HG03469 (cell line): ENCODE results near the gene FCN3.
"Not testable (repeated sequence)": the region's sequence is repeated elsewhere in the genome, so short reads cannot be mapped to it uniquely, and the experiment has no call there.

Experiments used
- ATAC-seq: cut with Tn5 transposase; IDR thresholded peaks from one replicate; pipeline ENCODE4 v1.9.1; 2021; ENCODE audit warnings: mild to moderate bottlenecking, moderate library complexity, moderate number of reproducible peaks; ENCODE audit not compliant: unreplicated experiment

FCN3 gene

GRCh38 chr1:27374362-27375086 lies at the start of gene FCN3:
FCN3 (minus strand) TSS chr1:27374824; CDS start chr1:27374818, 6 bp downstream.
- ATAC-seq = no peak

GRCh38 chr1:27423709-27424108 lies 49.1 kb upstream of the FCN3 start:
- ATAC-seq = no peak

- peak; percentile 60 for ATAC-seq
These were observed 43.9 kb upstream of the FCN3 start for GRCh38 chr1:27418326-27419185.

DNA sequence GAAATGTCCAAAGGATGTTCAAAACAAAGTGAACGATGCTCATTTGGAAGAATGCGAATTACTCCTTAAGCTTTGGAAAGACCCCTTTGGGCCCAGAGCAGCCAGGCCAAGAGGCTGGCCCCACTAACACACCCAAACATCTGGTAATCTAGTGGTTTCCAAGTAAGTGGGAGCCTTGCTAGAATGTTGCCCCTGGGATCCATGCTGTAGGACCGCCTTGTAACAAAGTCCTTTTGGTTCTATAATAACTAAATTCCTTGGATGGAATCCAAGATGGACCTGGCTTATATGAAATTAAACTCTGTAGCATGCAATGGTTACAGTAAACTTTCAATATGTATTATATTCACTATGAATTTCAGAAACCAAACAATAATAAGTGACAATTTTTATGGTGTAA lies 43.1 kb upstream of the FCN3 start:
- no peak for ATAC-seq

GRCh38 chr1:27416387-27417111 lies 41.9 kb upstream of the FCN3 start:
- ATAC-seq = no peak

- no peak for ATAC-seq
These were observed 39.5 kb upstream of the FCN3 start for GRCh38 chr1:27414091-27414490.

- no peak for ATAC-seq
These were observed 38.4 kb upstream of the FCN3 start for GRCh38 chr1:27413004-27413403.

- ATAC-seq = no peak
These were observed 37.9 kb upstream of the FCN3 start for GRCh38 chr1:27412502-27412901.

DNA sequence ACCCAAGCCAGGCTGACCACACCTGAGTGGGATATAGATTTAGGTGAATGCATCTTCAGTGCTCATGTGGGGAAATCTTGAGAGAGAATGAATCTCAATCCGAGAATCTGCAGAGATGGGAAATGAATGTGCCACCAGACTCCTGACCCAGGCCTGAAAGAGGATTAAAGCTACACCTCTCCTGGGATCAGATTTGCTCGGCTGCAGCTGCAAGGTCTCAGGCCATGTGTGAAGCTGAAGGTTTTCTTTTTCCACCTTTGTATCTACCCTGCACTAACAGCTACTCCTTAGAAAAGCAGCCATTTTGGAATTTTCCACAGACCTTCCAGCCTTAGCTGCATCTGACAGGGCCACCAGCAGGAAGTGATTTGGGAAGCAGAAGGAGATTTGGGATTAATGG lies 36.1 kb upstream of the FCN3 start:
- ATAC-seq = no peak

GRCh38 chr1:27409669-27410068 lies 35.0 kb upstream of the FCN3 start:
- no peak for ATAC-seq

DNA sequence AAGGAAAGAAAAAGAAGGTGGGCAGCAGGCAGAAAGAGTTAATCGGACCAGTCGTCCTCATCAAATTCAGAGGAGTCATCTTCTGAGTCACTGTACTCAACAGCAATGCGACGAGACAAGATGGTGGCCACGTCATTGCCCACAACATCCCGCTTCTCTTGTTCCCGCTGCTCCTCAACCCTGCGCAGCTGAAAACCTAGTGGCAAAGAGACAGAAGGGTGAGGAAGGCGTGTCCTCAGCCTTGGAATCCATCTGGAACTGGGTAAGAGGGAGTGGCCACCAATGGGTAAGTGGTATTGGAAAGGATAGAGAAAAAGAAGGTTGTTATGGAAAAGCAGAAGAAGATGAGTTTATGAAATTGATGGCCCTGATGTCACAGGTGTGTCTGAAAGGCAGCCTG lies 33.5 kb upstream of the FCN3 start:
- no peak for ATAC-seq

DNA sequence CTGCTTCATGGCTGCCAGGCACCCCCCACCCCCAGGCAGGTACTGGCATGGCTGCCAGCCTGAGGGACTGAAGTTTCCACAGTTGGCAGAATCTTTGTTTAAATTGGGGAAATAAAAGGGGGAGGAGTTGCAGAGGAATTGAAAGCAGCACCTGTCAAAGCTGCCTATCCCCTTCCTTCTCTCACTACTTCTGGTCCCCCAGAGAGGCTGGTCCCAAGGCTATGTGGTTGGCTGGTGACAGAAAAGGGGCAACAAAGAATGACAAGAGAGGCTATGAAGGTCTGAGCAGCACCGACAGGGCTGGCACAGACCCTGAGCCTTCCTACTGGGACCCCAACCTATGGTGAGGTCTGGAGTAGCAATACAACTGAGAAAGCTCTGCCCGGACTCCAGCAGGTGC lies 32.2 kb upstream of the FCN3 start:
- not testable (repeated sequence) for ATAC-seq

GRCh38 chr1:27406362-27406680 lies 31.7 kb upstream of the FCN3 start:
- ATAC-seq = no peak

- not testable (repeated sequence) for ATAC-seq
These were observed 31.2 kb upstream of the FCN3 start for GRCh38 chr1:27405598-27406361.

DNA sequence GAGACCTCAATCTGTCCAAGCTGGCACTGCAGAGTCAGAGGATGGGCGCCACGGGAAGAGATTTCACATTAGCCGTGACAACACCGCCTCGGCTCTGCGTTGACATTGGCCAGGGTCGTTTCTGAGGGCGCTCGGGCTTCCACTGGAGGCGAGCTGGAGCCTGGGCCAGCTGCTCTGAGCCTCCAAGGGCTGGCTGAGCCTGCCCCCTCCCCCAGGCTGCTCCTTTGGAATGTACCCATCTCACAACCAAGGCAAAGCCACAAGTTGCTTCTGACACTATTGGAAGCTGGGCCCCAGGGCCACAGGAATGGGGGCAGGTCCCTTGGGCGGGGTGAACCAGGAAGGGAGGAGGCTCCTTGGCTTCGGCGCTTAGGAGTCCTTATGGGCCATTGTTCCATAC lies 30.4 kb upstream of the FCN3 start:
- no peak for ATAC-seq

DNA sequence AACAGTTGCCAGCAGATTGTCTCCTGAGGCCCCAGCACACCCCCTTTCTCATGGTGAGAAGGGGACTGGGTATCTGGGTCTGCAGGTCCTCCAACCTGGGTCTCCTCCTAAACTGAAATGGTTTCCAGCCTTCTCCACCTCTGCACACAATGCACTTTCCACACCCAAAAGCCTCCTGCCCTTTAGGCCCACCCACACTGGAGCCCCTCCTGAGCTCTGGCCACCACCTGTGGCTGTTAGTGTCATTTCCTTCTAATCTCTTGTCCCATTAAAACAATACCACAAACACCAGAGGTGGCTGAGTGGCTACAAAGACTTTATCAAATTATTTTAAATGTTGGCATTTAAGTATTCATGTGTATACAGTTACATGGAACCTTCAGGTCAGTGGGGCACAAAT lies 29.3 kb upstream of the FCN3 start:
- no peak for ATAC-seq

DNA sequence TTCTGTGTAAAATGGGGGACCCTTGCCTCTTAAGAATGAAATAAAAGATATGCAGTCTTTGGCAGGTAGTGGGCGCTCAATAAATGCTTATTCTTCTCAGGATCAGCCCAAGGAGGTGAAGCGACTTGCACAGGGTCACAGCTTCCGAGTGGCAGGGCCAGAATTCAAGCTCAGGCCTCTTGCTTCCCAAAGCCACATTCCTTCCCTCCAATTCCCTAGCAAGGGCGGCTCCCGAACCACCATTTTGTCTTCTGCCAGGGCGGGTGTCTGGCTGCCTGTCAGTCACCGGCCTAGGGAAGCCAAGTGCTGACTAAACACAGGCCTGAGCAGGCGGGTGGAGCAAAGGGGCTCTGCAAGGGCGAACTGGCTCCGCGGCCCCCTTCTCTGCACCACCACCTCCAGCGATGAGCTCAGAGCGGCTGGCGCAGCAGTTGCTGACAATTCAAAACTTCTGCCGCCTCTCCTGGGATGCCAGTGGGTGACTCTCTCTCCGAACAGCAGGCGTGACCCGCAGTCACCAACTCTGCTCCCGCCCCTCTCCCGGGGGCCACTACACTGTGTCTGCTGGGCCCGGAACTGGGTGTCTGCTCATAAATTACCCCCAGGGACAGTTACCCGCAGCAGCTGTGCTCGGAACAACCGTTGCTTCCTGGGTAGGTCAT lies 28.6 kb upstream of the FCN3 start:
- ATAC-seq = no peak

GRCh38 chr1:27402349-27402754 lies 27.7 kb upstream of the FCN3 start:
- no peak for ATAC-seq

DNA sequence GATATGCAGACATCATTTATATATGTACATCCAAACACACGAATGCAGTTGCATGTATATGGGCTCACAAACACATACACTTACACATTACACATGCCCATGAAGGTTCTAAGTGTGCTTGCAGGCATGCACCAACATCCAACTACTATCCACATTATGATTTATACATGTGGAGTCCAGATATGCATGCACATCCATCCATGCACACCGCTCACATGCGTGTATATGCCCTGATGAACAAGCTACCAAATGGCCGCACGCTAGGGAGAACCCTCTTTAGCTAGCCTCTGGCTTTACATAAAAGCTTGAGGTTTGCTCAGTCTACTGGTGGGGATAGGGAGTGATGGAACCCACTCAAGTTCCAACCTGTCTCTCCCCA lies 26.3 kb upstream of the FCN3 start:
- no peak for ATAC-seq
